HepG2 (cell line): ENCODE results near the gene NHSL1. TPM values are rescaled to one million over a fixed set of nuclear protein-coding genes. Genes with fewer than 3 reads are reported as not detected.

Experiments used
- BCLAF1 ChIP-seq: fragments of 450-650 bp; IDR thresholded peaks from 2 replicates; pipeline ENCODE4 v1.6.1; 2017; ENCODE audit warnings: mild to moderate bottlenecking
- BHLHE40 ChIP-seq: IDR thresholded peaks from 2 replicates; pipeline ENCODE4 v1.6.1; 2011; ENCODE audit warnings: low read length, improper control_type of control experiment
- EED ChIP-seq: sonication (generic); formaldehyde crosslinking; IDR thresholded peaks from 2 replicates; pipeline ENCODE4 v1.5.0; 2020; ENCODE audit warnings: mild to moderate bottlenecking, missing genetic modification reagents
- FOXA1 ChIP-seq, 2 experiments: fragments of 450-650 bp in 1 of 2; sonication (generic) in 1 of 2; formaldehyde crosslinking in 1 of 2; IDR thresholded peaks; 2 replicates each; pipeline versions ENCODE4 v1.4.0 to v1.6.1; 2016 to 2020; ENCODE audit warnings: missing genetic modification reagents in 1 of 2
- FOXC1 ChIP-seq: sonication (generic); formaldehyde crosslinking; IDR thresholded peaks from 2 replicates; pipeline ENCODE4 v1.8.0; 2022; ENCODE audit warnings: mild to moderate bottlenecking, missing genetic modification reagents, borderline replicate concordance
- FOXM1 ChIP-seq: sonication (generic); formaldehyde crosslinking; IDR thresholded peaks from 2 replicates; pipeline ENCODE4 v1.5.0; 2020; ENCODE audit warnings: missing genetic modification reagents
- JARID2 ChIP-seq: sonication (generic); formaldehyde crosslinking; IDR thresholded peaks from 2 replicates; pipeline ENCODE4 v1.8.1; 2023; ENCODE audit warnings: missing genetic modification reagents, inconsistent platforms; ENCODE audit not compliant: insufficient replicate concordance
- NCOR1 ChIP-seq: fragments of 200-600 bp; sonication (generic); IDR thresholded peaks from 2 replicates; pipeline ENCODE4 v1.7.0; 2017; ENCODE audit warnings: antibody characterized with exemption, low read length, borderline replicate concordance
- NFYC ChIP-seq: IDR thresholded peaks from 2 replicates; pipeline ENCODE4 v1.6.1; 2016; ENCODE audit warnings: missing genetic modification reagents, missing compliant biosample characterization
- PRDM4 ChIP-seq: sonication (generic); formaldehyde crosslinking; IDR thresholded peaks from 2 replicates; pipeline ENCODE4 v1.9.0; 2021; ENCODE audit warnings: missing genetic modification reagents, borderline replicate concordance
- PRPF4 ChIP-seq: fragments of 200-400 bp; formaldehyde crosslinking; IDR thresholded peaks from 2 replicates; pipeline ENCODE4 v1.6.1; 2016; ENCODE audit warnings: low read length, low read depth; ENCODE audit not compliant: poor library complexity, severe bottlenecking
- RCOR2 ChIP-seq: IDR thresholded peaks from 2 replicates; pipeline ENCODE4 v1.6.1; 2016; ENCODE audit warnings: missing biosample characterization, missing genetic modification reagents
- YEATS2 ChIP-seq: sonication (generic); formaldehyde crosslinking; IDR thresholded peaks from 2 replicates; pipeline ENCODE4 v1.4.0; 2020; ENCODE audit warnings: missing genetic modification reagents, borderline replicate concordance
- ZBED4 ChIP-seq: sonication (generic); formaldehyde crosslinking; IDR thresholded peaks from 2 replicates; pipeline ENCODE4 v1.4.0; 2020; ENCODE audit warnings: missing genetic modification reagents, borderline replicate concordance
- ZBTB46 ChIP-seq: sonication (generic); formaldehyde crosslinking; IDR thresholded peaks from 2 replicates; pipeline ENCODE4 v1.4.0; 2020; ENCODE audit warnings: mild to moderate bottlenecking, missing genetic modification reagents, borderline replicate concordance
- ZNF205 ChIP-seq: IDR thresholded peaks from 2 replicates; pipeline ENCODE4 v1.6.1; 2018; ENCODE audit warnings: missing biosample characterization, missing genetic modification reagents
- polyA plus RNA-seq, 8 experiments: library from polyadenylated mRNA; depleted of rRNA in 3 of 8; stranded (reverse) in 7 of 8; unstranded in 1 of 8; fragments of >200 nt; fragmentation: Illumina TruSeq in 4 of 8; extraction: Trizol in 4 of 8; gene quantifications; 2 replicates each; pipeline versions ENCODE4 v1.2.1 to v1.2.3, GENCODE V29; 2011 to 2016; ENCODE audit warnings: low read depth in 4 of 8, missing spikeins in 1 of 8, mixed read lengths in 1 of 8; ENCODE audit not compliant: insufficient read depth in 1 of 8
- total RNA-seq, 5 experiments: library from RNA; depleted of rRNA; stranded (reverse); fragments of >200 nt; fragmentation: Illumina TruSeq; extraction: Trizol; gene quantifications; 2 replicates each; pipeline ENCODE4 v1.2.3, GENCODE V29; 2016; ENCODE audit warnings: low read depth in 1 of 5

NHSL1 gene
- total and polyA plus RNA-seq, 2 of the 13 experiments (the other 11 are each of a cell fraction or from before 2014, with no cell fraction given), result 24.9 to 53.6 TPM

- peak; percentile 66; the same call in 1 of the 2 replicates for TF ChIP-seq ZBED4 (CRISPR knock-in tag)
- TF ChIP-seq PRDM4 (CRISPR knock-in tag), result no peak
- no peak for TF ChIP-seq FOXM1 (CRISPR knock-in tag)
- 0 out of 2 replicates have a peak, but pooled peaks have one; percentile 29 for TF ChIP-seq NFYC
- TF ChIP-seq RCOR2, result peak; percentile 95
- peak; percentile 82; the same call in 1 of the 2 replicates for TF ChIP-seq ZNF205 (CRISPR knock-in tag)
- no peak; the same call in 1 of the 2 replicates for TF ChIP-seq YEATS2 (CRISPR knock-in tag)
- peak; percentile 99 for TF ChIP-seq NCOR1
- TF ChIP-seq FOXA1 (IDR thresholded peaks at IDR 0.05), result no peak
- peak; percentile 70 for TF ChIP-seq FOXA1 (CRISPR knock-in tag; IDR thresholded peaks at IDR 0.05)
- no peak for TF ChIP-seq EED (CRISPR knock-in tag)
- no peak for TF ChIP-seq BHLHE40
- TF ChIP-seq PRPF4, result no peak
- no peak for TF ChIP-seq ZBTB46
- peak; percentile 25; the same call in 1 of the 2 replicates for TF ChIP-seq FOXC1 (CRISPR knock-in tag)
- TF ChIP-seq JARID2, result peak; percentile 38
- TF ChIP-seq BCLAF1, result no peak
Observed at GRCh38 chr6:138503881-138504680, 4.8 kb upstream of the NHSL1 start (continued).
